Measurements from ENCODE around the gene ZNF618. TPM values are rescaled to one million over a fixed set of nuclear protein-coding genes. Genes with fewer than 3 reads are reported as not detected.

ZNF618 gene
- polyA plus RNA-seq, 1 experiment: 8.7 TPM

DNA sequence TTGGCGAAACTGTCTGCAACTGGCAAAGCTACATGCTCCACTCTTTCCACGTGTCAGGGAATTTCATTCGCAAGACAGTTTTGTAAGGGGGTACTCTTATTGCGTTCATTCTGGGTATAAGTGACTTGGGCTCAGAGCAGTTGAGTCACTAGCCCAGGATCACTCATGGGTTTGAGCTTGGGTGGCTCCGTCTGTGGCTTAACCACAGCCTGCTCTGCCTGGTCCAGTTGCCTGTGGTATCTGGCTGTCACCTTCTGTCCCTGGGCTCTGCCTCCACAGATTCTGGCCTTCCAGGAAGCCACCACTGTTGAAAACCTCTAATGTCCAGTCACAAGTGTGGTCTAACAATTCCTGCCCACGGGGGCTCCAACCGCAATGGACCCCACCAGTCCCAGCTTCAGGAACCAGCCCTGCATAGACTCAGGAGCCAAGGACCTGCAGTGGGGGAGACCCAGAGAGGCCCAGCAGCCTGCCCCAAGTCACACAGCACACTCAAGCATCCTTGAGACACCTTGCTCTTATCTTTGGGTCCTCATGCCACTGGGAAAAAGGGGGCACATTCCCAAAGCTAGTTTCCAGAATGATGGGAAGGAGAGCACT, 212.6 kb downstream of the ZNF618 start:
- H3K27ac ChIP-seq (ENCODE audit: low read depth, low read length): no peak overlapping the region
- ChIA-PET CTCF (interaction anchor here (1.8 to 2.4 kb wide), 2 partner anchors 20 to 202 kb away, joined by 5 to 7 read pairs; no protein-coding TSS in a partner anchor), POLR2A (no interaction called here)
- H3K9me3 ChIP-seq (ENCODE audit: control insufficient read depth, insufficient read depth, low read length): no peaks in the 10 kb centered on the region
- DNase-seq (ENCODE audit: low read depth, low spot score): no peak
- H3K4me3 ChIP-seq (ENCODE audit: low read depth, low read length): no peak overlapping the region
- H3K27me3 ChIP-seq (ENCODE audit: control insufficient read depth, insufficient read depth, low read length): peaks cover 28% of the 10 kb centered on the region
- no peak for TF ChIP-seq CTCF (IDR thresholded peaks at IDR 0.05; ENCODE audit: low read depth, low read length)

DNA sequence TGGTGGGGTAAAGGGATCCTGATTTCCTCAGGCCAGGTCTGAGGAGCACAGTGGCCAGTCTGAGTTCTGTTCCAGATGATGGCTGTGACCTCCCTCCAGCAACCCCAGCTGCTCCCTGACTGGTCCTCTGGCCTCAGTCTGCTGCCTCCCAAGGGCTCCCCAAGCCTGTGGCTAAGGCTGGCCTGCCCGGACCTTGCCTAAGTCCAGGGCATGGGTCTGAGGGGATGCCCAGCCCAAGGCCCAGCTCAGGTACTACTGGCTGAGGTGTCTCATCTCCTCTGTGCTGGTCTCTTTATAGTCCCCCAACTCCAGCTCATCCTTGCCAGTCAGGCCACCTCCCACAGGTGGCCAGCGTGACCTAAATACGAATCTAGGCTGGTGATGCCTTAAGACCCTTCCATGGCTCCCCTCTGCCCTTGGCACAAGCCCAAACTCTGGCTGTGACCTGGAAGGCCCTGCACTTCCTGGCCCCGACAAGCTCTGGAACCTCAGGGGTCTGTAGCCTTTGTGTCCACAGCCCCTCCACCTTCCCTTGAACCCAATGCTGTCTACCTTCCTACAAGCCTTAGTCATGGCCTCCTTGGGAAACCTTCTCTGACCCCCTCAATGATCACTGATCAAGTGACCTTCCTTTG, 213.2 kb downstream of the ZNF618 start:
- TF ChIP-seq CTCF (IDR thresholded peaks at IDR 0.05; ENCODE audit: low read depth, low read length): no peak
- no peaks in the 10 kb centered on the region for H3K9me3 ChIP-seq (ENCODE audit: control insufficient read depth, insufficient read depth, low read length)
- CTCF ChIA-PET: interaction anchor here (1.8 to 2.4 kb wide), 2 partner anchors 19 to 202 kb away, joined by 5 to 7 read pairs; no protein-coding TSS in a partner anchor
- H3K27ac ChIP-seq (ENCODE audit: low read depth, low read length): no peak overlapping the region
- no peak for DNase-seq (ENCODE audit: low read depth, low spot score)
- POLR2A ChIA-PET: no interaction called here
- H3K27me3 ChIP-seq (ENCODE audit: control insufficient read depth, insufficient read depth, low read length): peaks cover 28% of the 10 kb centered on the region
- H3K4me3 ChIP-seq (ENCODE audit: low read depth, low read length): no peak overlapping the region

GRCh38 chr9:114090798-114091197, 214.7 kb downstream of the ZNF618 start:
- TF ChIP-seq CTCF (IDR thresholded peaks at IDR 0.05; ENCODE audit: low read depth, low read length): no peak
- POLR2A ChIA-PET: no interaction called here
- DNase-seq (ENCODE audit: low read depth, low spot score): no peak

DNA sequence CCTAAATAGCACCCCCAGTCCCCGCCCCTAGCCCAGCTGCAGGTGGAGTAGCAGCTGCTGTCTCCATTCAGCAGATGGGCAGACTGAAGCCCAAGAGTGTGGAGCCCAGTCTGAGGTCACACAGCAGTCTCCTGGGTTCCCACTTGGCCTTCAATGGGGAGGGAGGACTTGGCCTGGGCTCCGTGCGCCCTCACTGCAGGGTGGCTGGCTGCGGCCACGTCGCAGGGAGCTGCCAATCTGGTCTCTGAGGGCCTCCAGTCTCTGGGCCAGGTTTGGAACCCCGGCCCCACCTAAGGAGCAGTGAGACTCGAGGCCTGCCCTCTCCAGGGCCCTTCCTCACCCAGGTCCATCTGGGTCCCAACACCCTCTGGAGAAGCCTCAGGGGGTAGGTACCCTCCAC, 215.6 kb downstream of the ZNF618 start:
- H3K4me3 ChIP-seq (ENCODE audit: low read depth, low read length): no peak overlapping the region
- H3K27me3 ChIP-seq (ENCODE audit: control insufficient read depth, insufficient read depth, low read length): peaks cover 24% of the 10 kb centered on the region
- no peak overlapping the region for H3K27ac ChIP-seq (ENCODE audit: low read depth, low read length)
- no peak for TF ChIP-seq CTCF (IDR thresholded peaks at IDR 0.05; ENCODE audit: low read depth, low read length)
- no peaks in the 10 kb centered on the region for H3K9me3 ChIP-seq (ENCODE audit: control insufficient read depth, insufficient read depth, low read length)
- ChIA-PET POLR2A (no interaction called here), CTCF (interaction anchor here (1.2 to 1.9 kb wide), 2 partner anchors 9 to 17 kb away, joined by 5 to 9 read pairs; no protein-coding TSS in a partner anchor)
- no peak for DNase-seq (ENCODE audit: low read depth, low spot score)

More at GRCh38 chr9:114090798-114091197, 214.7 kb downstream of the ZNF618 start:
- Histone ChIP-seq H3K9me3 (ENCODE audit: control insufficient read depth, insufficient read depth, low read length) (no peaks in the 10 kb centered on the region), H3K27ac (ENCODE audit: low read depth, low read length) (no peak overlapping the region), H3K27me3 (ENCODE audit: control insufficient read depth, insufficient read depth, low read length) (peaks cover 24% of the 10 kb centered on the region), H3K4me3 (ENCODE audit: low read depth, low read length) (no peak overlapping the region)
- CTCF ChIA-PET: interaction anchor here (1.2 to 2.4 kb wide), 2 partner anchors 8 to 17 kb away, joined by 7 to 9 read pairs; no protein-coding TSS in a partner anchor

DNA sequence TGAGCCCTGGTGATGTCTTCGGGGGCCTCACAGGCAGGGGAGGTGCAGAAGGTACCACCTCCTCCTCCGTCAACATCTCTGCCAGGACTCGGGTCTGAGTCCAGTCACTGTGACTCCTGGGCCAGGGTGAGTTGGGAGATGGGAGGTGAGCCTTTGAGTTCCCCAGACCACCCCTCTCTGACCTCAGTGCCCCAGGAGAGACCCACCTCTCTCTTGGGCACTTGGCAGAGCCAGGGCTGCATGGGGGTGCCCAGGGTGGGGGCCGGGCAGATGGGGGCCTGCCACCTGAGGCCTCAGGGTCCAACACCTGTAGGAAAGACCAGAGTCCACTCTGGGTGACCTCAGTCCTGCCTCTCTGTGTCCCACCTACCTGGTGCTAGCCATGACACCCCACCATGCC, 216.2 kb downstream of the ZNF618 start:
- Histone ChIP-seq H3K27me3 (ENCODE audit: control insufficient read depth, insufficient read depth, low read length) (peaks cover 22% of the 10 kb centered on the region), H3K4me3 (ENCODE audit: low read depth, low read length) (no peak overlapping the region), H3K9me3 (ENCODE audit: control insufficient read depth, insufficient read depth, low read length) (no peaks in the 10 kb centered on the region), H3K27ac (ENCODE audit: low read depth, low read length) (no peak overlapping the region)
- ChIA-PET CTCF (interaction anchor here (1.9 to 4.7 kb wide), 2 partner anchors 9 to 16 kb away, joined by 5 to 28 read pairs; no protein-coding TSS in a partner anchor), POLR2A (no interaction called here)
- no peak for DNase-seq (ENCODE audit: low read depth, low spot score)
- TF ChIP-seq CTCF (IDR thresholded peaks at IDR 0.05; ENCODE audit: low read depth, low read length): no peak
